Uterus (tissue), 2 donors: ENCODE results near the gene SLC25A17.

Source experiments
- CTCF ChIP-seq, 4 experiments: fragments of 200-600 bp in 2 of 4; fragments of 450-650 bp in 2 of 4; sonication (generic) in 2 of 4; IDR thresholded peaks; one replicate each; pipeline ENCODE4 v1.5.1; 2016 to 2019; ENCODE audit warnings: antibody characterized with exemption in 4 of 4, mild to moderate bottlenecking in 2 of 4, moderate library complexity in 1 of 4
- POLR2A ChIP-seq, 2 donors: fragments of 450-650 bp; IDR thresholded peaks; one replicate each; pipeline ENCODE4 v1.6.1; 2016; ENCODE audit warnings: antibody characterized with exemption in 2 of 2, mild to moderate bottlenecking in 1 of 2, moderate library complexity in 1 of 2

- TF ChIP-seq CTCF (IDR thresholded peaks at IDR 0.05) (no peak), POLR2A (IDR thresholded peaks at IDR 0.05) (no peak)
Measured at GRCh38 chr22:40855979-40856512, 36.9 kb upstream of the SLC25A17 start.
